Measurements from ENCODE around the gene GPR42. TPM values are rescaled to one million over a fixed set of nuclear protein-coding genes. Genes with fewer than 3 reads are reported as not detected.

GPR42 gene
- total RNA-seq, 1 donor from 2014 or later = not detected

- DNase-seq (ENCODE audit: low read depth in 2 of 2) = no peak
Measured at GRCh38 chr19:35417713-35418534, 47.1 kb downstream of the GPR42 start.

- no peak for DNase-seq (ENCODE audit: low read depth in 2 of 2)
Measured at GRCh38 chr19:35419046-35419445, 48.2 kb downstream of the GPR42 start.

GRCh38 chr19:35419805-35420204 is 48.9 kb downstream of the GPR42 start:
- no peak for DNase-seq (ENCODE audit: low read depth in 2 of 2)

GRCh38 chr19:35421362-35421761 is 50.5 kb downstream of the GPR42 start:
- no peak for DNase-seq (ENCODE audit: low read depth in 2 of 2)

Other genes starting within 250 kb of the GPR42 start
- gene LGI4, start 236.0 kb upstream of the GPR42 start, total RNA-seq = not detected in 2 replicates
- gene FXYD1, start 232.2 kb upstream of the GPR42 start, total RNA-seq = not detected in 2 replicates
- gene FXYD7, start 227.8 kb upstream of the GPR42 start, total RNA-seq = not detected in 2 replicates
- 14.2 and 17.9 TPM in 2 replicates for gene FXYD5, start 216.3 kb upstream of the GPR42 start, total RNA-seq
- not detected in 2 replicates for gene FAM187B, start 142.3 kb upstream of the GPR42 start, total RNA-seq
- gene LSR, start 122.1 kb upstream of the GPR42 start, total RNA-seq = 0.20 and 0.44 TPM in 2 replicates
- 25.5 and 52.2 TPM in 2 replicates for gene USF2, start 102.1 kb upstream of the GPR42 start, total RNA-seq
- gene HAMP, start 88.5 kb upstream of the GPR42 start, total RNA-seq = under 0.01 TPM in 2 replicates
- gene MAG, start 78.9 kb upstream of the GPR42 start, total RNA-seq = not detected in 2 replicates
- 0.22 TPM in 1 of 2 replicates, not detected in the other for gene CD22, start 41.9 kb upstream of the GPR42 start, total RNA-seq
- gene FFAR1, start 23.2 kb upstream of the GPR42 start, total RNA-seq = not detected in 2 replicates
- under 0.01 TPM in 1 of 2 replicates, not detected in the other for gene FFAR3, start 12.6 kb upstream of the GPR42 start, total RNA-seq
- gene FFAR2, start 77.2 kb downstream of the GPR42 start, total RNA-seq = not detected in 2 replicates
- gene KRTDAP, start 119.4 kb downstream of the GPR42 start, total RNA-seq = not detected in 2 replicates
- gene DMKN, start 142.6 kb downstream of the GPR42 start, total RNA-seq = not detected in 2 replicates
- gene SBSN, start 157.2 kb downstream of the GPR42 start, total RNA-seq = not detected in 2 replicates
- gene GAPDHS, start 162.4 kb downstream of the GPR42 start, total RNA-seq = not detected in 2 replicates
- gene TMEM147, start 174.6 kb downstream of the GPR42 start, total RNA-seq = 51.4 and 75.2 TPM in 2 replicates
- not detected in 2 replicates for gene ATP4A, start 192.6 kb downstream of the GPR42 start, total RNA-seq
- not detected in 2 replicates for gene PMIS2, start 215.1 kb downstream of the GPR42 start, total RNA-seq
- gene HAUS5, start 241.7 kb downstream of the GPR42 start, total RNA-seq = 3.4 and 3.9 TPM in 2 replicates